Neural progenitor cell (in vitro differentiated cells): ENCODE results near the gene MYL10. TPM values are rescaled to one million over a fixed set of nuclear protein-coding genes. Genes with fewer than 3 reads are reported as not detected.

Experiments
- DNase-seq: peaks from one replicate; pipeline ENCODE4 v3.0.0-alpha.2; 2016; ENCODE audit warnings: low spot score
- H2AFZ ChIP-seq: fragments of 200-600 bp; sonication (generic); replicated peaks from 2 replicates; pipeline ENCODE4 v1.6.1; 2016; ENCODE audit warnings: antibody characterized with exemption
- H3F3A ChIP-seq: fragments of 200-600 bp; sonication (generic); 2 replicates; pipeline ENCODE4 v1.6.1; 2016; ENCODE audit warnings: antibody characterized with exemption, low read depth
- H3K27ac ChIP-seq: fragments of 200-600 bp; sonication (generic); 2 replicates; pipeline ENCODE4 v1.5.1; 2016; ENCODE audit warnings: mild to moderate bottlenecking
- H3K27me3 ChIP-seq: fragments of 200-600 bp; sonication (generic); 2 replicates; pipeline ENCODE4 v1.6.1; 2016; ENCODE audit warnings: mild to moderate bottlenecking, moderate library complexity
- H3K36me3 ChIP-seq: fragments of 200-600 bp; sonication (generic); 2 replicates; pipeline ENCODE4 v1.5.1; 2016
- H3K4me1 ChIP-seq: fragments of 200-600 bp; sonication (generic); 2 replicates; pipeline ENCODE4 v1.6.1; 2016; ENCODE audit warnings: mixed run types
- H3K4me2 ChIP-seq: fragments of 200-600 bp; sonication (generic); 2 replicates; pipeline ENCODE4 v1.6.1; 2016
- H3K4me3 ChIP-seq: fragments of 200-600 bp; sonication (generic); 2 replicates; pipeline ENCODE4 v1.5.1; 2016
- H3K79me2 ChIP-seq: fragments of 200-600 bp; sonication (generic); 2 replicates; pipeline ENCODE4 v1.6.1; 2016; ENCODE audit warnings: low read depth
- H3K9ac ChIP-seq: fragments of 200-600 bp; sonication (generic); 2 replicates; pipeline ENCODE4 v1.6.1; 2016
- H3K9me3 ChIP-seq: fragments of 200-600 bp; sonication (generic); 2 replicates; pipeline ENCODE4 v1.5.1; 2016; ENCODE audit warnings: low read depth
- H4K20me1 ChIP-seq: fragments of 200-600 bp; sonication (generic); 2 replicates; pipeline ENCODE4 v1.6.1; 2016; ENCODE audit warnings: low read depth
- H3K27ac Mint-ChIP-seq: 3 replicates; pipeline ENCODE4 v1.8.0; 2021; ENCODE audit warnings: mixed read lengths
- H3K27me3 Mint-ChIP-seq: 2 replicates; pipeline ENCODE4 v1.8.0; 2022; ENCODE audit warnings: low read depth, mild to moderate bottlenecking, inconsistent platforms, moderate library complexity, mixed read lengths; ENCODE audit not compliant: insufficient read depth
- H3K36me3 Mint-ChIP-seq: 3 replicates; pipeline ENCODE4 v1.8.0; 2021; ENCODE audit warnings: mixed read lengths
- H3K4me1 Mint-ChIP-seq: 3 replicates; pipeline ENCODE4 v1.8.0; 2021; ENCODE audit warnings: mixed read lengths
- H3K4me3 Mint-ChIP-seq: 3 replicates; pipeline ENCODE4 v1.8.0; 2021; ENCODE audit warnings: mild to moderate bottlenecking, moderate library complexity, mixed read lengths
- H3K9me3 Mint-ChIP-seq: 3 replicates; pipeline ENCODE4 v1.8.0; 2020; ENCODE audit warnings: mixed read lengths
- EZH2 ChIP-seq: fragments of 200-600 bp; sonication (generic); IDR thresholded peaks from 2 replicates; pipeline ENCODE4 v1.6.1; 2017; ENCODE audit warnings: antibody characterized with exemption, mild to moderate bottlenecking, moderate library complexity
- EZH2phosphoT487 ChIP-seq: fragments of 200-600 bp; sonication (generic); IDR thresholded peaks from 2 replicates; pipeline ENCODE4 v1.6.1; 2017; ENCODE audit warnings: antibody characterized with exemption
- total RNA-seq: library from RNA; depleted of rRNA; stranded (reverse); fragments of >200 nt; gene quantifications from 2 replicates; pipeline ENCODE4 v1.2.3, GENCODE V29; 2015; ENCODE audit warnings: low replicate concordance
- TF ChIP-seq, protein P1 (sequence below): fragments of 200-600 bp; sonication (generic); IDR thresholded peaks from 2 replicates; pipeline ENCODE4 v1.5.1; 2017; ENCODE audit warnings: antibody characterized with exemption, mild to moderate bottlenecking

MYL10 gene
- total RNA-seq, 1 donor from 2014 or later = not detected

DNA sequence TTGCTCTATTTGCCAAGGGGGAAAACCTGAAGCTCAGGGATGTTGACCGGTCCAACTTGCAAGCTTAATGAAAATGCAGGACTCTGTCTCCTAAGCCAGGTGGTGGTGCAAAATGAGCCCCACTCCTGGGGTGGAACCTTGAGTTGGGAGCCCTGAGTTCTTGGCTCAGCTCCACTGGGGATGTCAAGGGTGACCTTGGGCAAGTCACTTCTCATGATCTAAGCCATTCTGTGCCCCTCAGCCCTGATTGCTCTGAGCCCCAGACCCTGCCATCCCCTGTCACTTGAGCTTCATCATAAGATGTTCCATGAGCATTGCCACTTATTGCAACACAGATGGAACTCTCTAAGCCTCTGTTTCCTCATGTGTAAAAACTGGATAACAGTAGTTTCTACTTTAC, 33.9 kb downstream of the MYL10 start:
- Histone ChIP-seq H3F3A (no peaks in the 10 kb centered on the region), H4K20me1 (no peaks in the 10 kb centered on the region), H3K4me2 (no peak overlapping the region), H3K9me3 (no peaks in the 10 kb centered on the region), H2AFZ (no peak overlapping the region), H3K4me3 (no peak overlapping the region), H3K27ac (no peak overlapping the region), H3K79me2 (no peaks in the 10 kb centered on the region), H3K36me3 (no peaks in the 10 kb centered on the region), H3K4me1 (no peaks in the 10 kb centered on the region), H3K27me3 (no peaks in the 10 kb centered on the region), H3K9ac (no peak overlapping the region)
- no peak overlapping the region for H3K4me3 Mint-ChIP-seq
- no peaks in the 10 kb centered on the region for H3K36me3 Mint-ChIP-seq
- TF ChIP-seq EZH2phosphoT487 = no peak
- TF ChIP-seq, protein P1, sequence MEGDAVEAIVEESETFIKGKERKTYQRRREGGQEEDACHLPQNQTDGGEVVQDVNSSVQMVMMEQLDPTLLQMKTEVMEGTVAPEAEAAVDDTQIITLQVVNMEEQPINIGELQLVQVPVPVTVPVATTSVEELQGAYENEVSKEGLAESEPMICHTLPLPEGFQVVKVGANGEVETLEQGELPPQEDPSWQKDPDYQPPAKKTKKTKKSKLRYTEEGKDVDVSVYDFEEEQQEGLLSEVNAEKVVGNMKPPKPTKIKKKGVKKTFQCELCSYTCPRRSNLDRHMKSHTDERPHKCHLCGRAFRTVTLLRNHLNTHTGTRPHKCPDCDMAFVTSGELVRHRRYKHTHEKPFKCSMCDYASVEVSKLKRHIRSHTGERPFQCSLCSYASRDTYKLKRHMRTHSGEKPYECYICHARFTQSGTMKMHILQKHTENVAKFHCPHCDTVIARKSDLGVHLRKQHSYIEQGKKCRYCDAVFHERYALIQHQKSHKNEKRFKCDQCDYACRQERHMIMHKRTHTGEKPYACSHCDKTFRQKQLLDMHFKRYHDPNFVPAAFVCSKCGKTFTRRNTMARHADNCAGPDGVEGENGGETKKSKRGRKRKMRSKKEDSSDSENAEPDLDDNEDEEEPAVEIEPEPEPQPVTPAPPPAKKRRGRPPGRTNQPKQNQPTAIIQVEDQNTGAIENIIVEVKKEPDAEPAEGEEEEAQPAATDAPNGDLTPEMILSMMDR = no peak
- DNase-seq = no peak
- no peaks in the 10 kb centered on the region for H3K9me3 Mint-ChIP-seq
- peaks cover 6% of the 10 kb centered on the region for H3K27me3 Mint-ChIP-seq
- H3K27ac Mint-ChIP-seq = no peak overlapping the region
- peaks cover 3% of the 10 kb centered on the region for H3K4me1 Mint-ChIP-seq

DNA sequence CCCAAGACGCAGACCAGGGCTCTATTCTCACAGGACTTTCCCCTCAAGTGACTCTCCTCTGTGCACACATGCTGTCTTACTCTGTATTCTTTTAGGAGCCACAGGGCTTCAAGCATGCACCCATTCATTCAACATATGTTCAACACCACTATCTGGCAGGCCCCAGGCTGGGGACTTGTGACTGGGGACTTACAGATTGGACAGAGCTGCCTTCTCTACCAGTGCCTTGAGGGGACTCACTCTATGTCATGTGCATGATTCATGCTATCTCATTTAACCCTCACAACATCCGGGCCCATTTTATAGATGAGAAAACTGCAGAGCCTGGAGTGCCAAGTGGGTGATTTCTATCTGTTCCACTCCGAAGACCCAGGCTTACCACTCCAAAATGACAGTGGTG, 34.3 kb downstream of the MYL10 start:
- H4K20me1 ChIP-seq = no peaks in the 10 kb centered on the region
- DNase-seq = no peak
- no peak overlapping the region for H3K4me2 ChIP-seq
- H3K27ac Mint-ChIP-seq = no peak overlapping the region
- H2AFZ ChIP-seq = no peak overlapping the region
- H3F3A ChIP-seq = no peaks in the 10 kb centered on the region
- no peaks in the 10 kb centered on the region for H3K4me1 ChIP-seq
- H3K27me3 ChIP-seq = no peaks in the 10 kb centered on the region
- peaks cover 3% of the 10 kb centered on the region for H3K4me1 Mint-ChIP-seq
- peaks cover 8% of the 10 kb centered on the region for H3K27me3 Mint-ChIP-seq
- no peaks in the 10 kb centered on the region for H3K9me3 ChIP-seq
- H3K36me3 ChIP-seq = no peaks in the 10 kb centered on the region
- no peak overlapping the region for H3K27ac ChIP-seq
- H3K4me3 ChIP-seq = no peak overlapping the region
- TF ChIP-seq EZH2 = no peak
- TF ChIP-seq, protein P1 = no peak
- TF ChIP-seq EZH2phosphoT487 = no peak
- no peaks in the 10 kb centered on the region for H3K36me3 Mint-ChIP-seq
- no peaks in the 10 kb centered on the region for H3K9me3 Mint-ChIP-seq
- no peak overlapping the region for H3K4me3 Mint-ChIP-seq
- H3K79me2 ChIP-seq = no peaks in the 10 kb centered on the region
- H3K9ac ChIP-seq = no peak overlapping the region

DNA sequence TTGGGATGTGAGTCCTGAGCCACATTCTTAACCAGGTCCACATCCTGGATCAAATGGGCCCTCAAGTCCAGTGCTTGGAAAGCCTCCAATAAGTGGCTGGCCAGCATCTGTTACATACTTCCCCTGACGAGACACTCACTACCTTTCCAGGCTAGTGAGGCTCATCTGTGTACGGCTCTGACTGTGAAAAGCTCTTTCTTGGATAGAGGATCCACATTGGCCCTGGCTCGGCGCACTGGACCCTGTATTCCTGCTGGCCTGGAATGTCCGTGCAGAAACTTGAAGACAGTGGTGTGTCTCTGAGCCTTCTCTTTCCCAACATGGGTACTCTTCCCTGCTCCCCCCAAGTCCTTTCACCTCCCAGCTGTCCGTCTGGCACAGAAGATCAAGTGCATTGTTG, 35.5 kb downstream of the MYL10 start:
- Histone ChIP-seq H3K4me2 (no peak overlapping the region), H3K4me3 (no peak overlapping the region), H3K79me2 (no peaks in the 10 kb centered on the region), H3K4me1 (no peaks in the 10 kb centered on the region), H3K9ac (no peak overlapping the region), H3F3A (no peaks in the 10 kb centered on the region), H3K27ac (no peak overlapping the region), H2AFZ (no peak overlapping the region), H3K36me3 (no peaks in the 10 kb centered on the region), H4K20me1 (no peaks in the 10 kb centered on the region), H3K9me3 (no peaks in the 10 kb centered on the region), H3K27me3 (no peaks in the 10 kb centered on the region)
- H3K9me3 Mint-ChIP-seq = no peaks in the 10 kb centered on the region
- TF ChIP-seq, protein P1 = no peak
- TF ChIP-seq EZH2 = no peak
- TF ChIP-seq EZH2phosphoT487 = no peak
- no peak overlapping the region for H3K4me3 Mint-ChIP-seq
- H3K27ac Mint-ChIP-seq = no peak overlapping the region
- H3K27me3 Mint-ChIP-seq = peaks cover 10% of the 10 kb centered on the region
- peaks cover 3% of the 10 kb centered on the region for H3K4me1 Mint-ChIP-seq
- DNase-seq = no peak
- no peaks in the 10 kb centered on the region for H3K36me3 Mint-ChIP-seq

DNA sequence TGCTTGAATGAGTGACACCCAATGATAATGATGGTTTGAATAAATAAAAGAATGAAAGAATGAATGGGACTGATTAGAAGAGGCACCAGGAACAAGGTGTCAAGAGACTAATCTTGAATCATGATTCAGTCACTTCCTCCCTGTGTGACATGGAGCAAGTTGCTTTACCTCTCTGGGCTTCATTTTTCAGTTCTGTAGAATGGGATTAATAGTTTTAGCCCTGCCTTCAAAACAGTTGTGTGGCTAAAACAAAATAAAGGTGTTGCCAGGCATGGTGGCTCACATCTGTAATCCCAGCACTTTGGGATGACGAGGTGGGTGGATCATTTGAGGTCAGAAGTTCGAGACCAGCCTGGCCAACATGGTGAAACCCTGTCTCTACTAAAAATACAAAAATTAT, 37.6 kb downstream of the MYL10 start:
- peaks cover 10% of the 10 kb centered on the region for H3K27me3 Mint-ChIP-seq

More for the DNA sequence above, 37.6 kb downstream of the MYL10 start:
- no peaks in the 10 kb centered on the region for H4K20me1 ChIP-seq
- no peak overlapping the region for H3K27ac ChIP-seq
- DNase-seq = no peak
- Mint-ChIP-seq H3K4me1 (peaks cover 20% of the 10 kb centered on the region), H3K9me3 (no peaks in the 10 kb centered on the region), H3K36me3 (no peaks in the 10 kb centered on the region), H3K4me3 (no peak overlapping the region), H3K27ac (no peak overlapping the region)
- H3K9ac ChIP-seq = no peak overlapping the region
- H3K4me1 ChIP-seq = peaks cover 8% of the 10 kb centered on the region
- H3K27me3 ChIP-seq = no peaks in the 10 kb centered on the region
- H2AFZ ChIP-seq = no peak overlapping the region
- H3K36me3 ChIP-seq = no peaks in the 10 kb centered on the region
- no peaks in the 10 kb centered on the region for H3K79me2 ChIP-seq
- H3F3A ChIP-seq = peaks cover 8% of the 10 kb centered on the region
- no peak for TF ChIP-seq EZH2
- TF ChIP-seq, protein P1 = no peak
- no peak for TF ChIP-seq EZH2phosphoT487
- no peak overlapping the region for H3K4me2 ChIP-seq
- no peaks in the 10 kb centered on the region for H3K9me3 ChIP-seq
- no peak overlapping the region for H3K4me3 ChIP-seq
